GM12875 (cell line): Measurements from ENCODE around the gene EPHB2.
"Not testable (repeated sequence)": the region's sequence is repeated elsewhere in the genome, so short reads cannot be mapped to it uniquely, and the experiment has no call there.

Experiments
- H3K4me3 ChIP-seq: one replicate; pipeline ENCODE4 v1.5.1; 2011; ENCODE audit warnings: low read depth, low read length, control low read depth
- CTCF ChIP-seq: IDR thresholded peaks from 2 replicates; pipeline ENCODE4 v1.5.1; 2011; ENCODE audit warnings: low read depth, mild to moderate bottlenecking, control low read depth, inconsistent platforms, low read length, moderate library complexity, borderline replicate concordance; ENCODE audit not compliant: insufficient read depth

Gene EPHB2

DNA sequence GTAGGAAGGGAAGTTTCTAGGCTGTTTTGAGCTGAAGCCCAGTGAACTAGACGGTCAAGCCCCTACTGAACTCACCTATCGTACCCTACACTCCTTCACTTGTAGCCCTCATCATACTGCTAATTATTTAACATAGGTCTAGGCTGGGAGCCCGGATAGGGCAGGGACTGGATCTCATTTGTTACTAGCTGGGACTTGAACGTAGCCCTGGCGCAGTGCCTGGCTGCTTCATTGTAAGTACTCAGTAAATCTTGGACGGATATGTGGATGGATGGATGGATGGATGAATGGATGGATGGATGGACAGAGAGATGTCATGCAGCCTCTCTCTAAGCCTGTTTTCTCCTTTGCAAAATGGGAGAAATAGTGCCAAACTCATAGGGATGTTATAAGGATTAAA is 129.2 kb downstream of the EPHB2 start:
- H3K4me3 ChIP-seq, result no peak overlapping the region
- no peak for TF ChIP-seq CTCF

DNA sequence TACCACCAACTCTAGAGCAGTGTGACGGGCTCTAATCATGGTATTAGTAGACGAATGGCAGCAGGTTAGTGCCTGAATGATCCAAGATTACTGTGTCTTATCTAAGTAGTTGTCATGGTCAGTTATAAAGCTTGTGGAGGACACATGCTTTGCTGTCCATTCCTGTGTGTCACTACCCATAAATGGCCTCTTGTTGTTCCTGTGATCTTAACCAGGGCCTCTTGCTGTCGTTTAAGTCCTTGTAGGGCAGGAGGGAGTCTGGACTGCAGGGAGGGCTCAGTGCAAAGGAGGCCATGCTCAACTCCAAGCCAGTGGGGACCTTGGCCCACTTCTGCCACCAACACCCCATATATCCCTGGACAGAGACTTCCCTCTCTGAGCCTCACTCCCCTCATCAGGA is 130.5 kb downstream of the EPHB2 start:
- no peak for TF ChIP-seq CTCF
- no peak overlapping the region for H3K4me3 ChIP-seq

DNA sequence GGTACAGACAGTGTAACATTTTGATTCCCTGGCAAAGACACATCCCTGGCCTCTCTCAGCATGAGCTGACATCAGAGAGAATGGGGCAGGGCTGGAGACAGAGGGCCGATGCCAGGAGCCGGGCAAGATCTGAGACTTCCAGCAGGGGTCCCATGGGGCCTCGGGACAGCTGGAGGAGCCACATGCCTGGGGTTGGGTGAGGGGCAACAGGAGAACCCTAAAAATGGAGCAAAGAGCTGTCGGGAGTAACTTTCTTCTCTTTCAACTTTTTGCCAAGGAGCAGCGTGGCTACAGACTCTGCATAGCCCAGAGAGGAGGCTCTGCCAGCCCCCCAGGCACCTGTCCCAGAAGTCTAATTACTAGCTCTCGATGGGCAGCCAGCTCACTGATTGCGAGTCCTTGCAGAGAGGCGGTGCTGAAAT is 131.2 kb downstream of the EPHB2 start:
- no peak for TF ChIP-seq CTCF
- no peak overlapping the region for H3K4me3 ChIP-seq

GRCh38 chr1:22843441-22844183 is 133.0 kb downstream of the EPHB2 start:
- not testable (repeated sequence) for H3K4me3 ChIP-seq

- TF ChIP-seq CTCF, result no peak
- no peak overlapping the region for H3K4me3 ChIP-seq
Observed at GRCh38 chr1:22844621-22845020, 134.0 kb downstream of the EPHB2 start.

GRCh38 chr1:22845398-22845935 is 134.8 kb downstream of the EPHB2 start:
- H3K4me3 ChIP-seq, result no peak overlapping the region
- TF ChIP-seq CTCF, result no peak

DNA sequence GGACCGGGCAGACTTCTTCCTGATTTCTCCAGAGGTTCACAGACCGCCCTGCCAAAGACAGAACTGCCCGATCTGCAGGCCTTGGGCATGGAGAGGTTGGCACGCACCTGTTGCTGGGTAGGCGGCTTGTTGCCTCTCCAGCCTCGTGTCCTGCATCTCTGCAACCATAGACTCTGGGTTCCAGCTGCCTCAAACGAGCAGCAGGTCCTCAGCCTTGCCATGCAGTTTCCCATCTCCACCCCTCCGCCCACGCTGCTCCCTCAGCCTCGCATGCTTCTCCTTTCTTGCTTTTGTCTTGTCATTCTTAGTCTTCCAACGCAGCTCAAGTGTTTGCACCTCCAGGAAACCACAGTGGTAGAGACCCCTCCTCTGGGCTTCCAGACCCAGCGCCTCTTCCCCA is 135.8 kb downstream of the EPHB2 start:
- TF ChIP-seq CTCF, result no peak
- no peak overlapping the region for H3K4me3 ChIP-seq
